ENCODE results near the gene ANAPC2.

ANAPC2 gene

DNA sequence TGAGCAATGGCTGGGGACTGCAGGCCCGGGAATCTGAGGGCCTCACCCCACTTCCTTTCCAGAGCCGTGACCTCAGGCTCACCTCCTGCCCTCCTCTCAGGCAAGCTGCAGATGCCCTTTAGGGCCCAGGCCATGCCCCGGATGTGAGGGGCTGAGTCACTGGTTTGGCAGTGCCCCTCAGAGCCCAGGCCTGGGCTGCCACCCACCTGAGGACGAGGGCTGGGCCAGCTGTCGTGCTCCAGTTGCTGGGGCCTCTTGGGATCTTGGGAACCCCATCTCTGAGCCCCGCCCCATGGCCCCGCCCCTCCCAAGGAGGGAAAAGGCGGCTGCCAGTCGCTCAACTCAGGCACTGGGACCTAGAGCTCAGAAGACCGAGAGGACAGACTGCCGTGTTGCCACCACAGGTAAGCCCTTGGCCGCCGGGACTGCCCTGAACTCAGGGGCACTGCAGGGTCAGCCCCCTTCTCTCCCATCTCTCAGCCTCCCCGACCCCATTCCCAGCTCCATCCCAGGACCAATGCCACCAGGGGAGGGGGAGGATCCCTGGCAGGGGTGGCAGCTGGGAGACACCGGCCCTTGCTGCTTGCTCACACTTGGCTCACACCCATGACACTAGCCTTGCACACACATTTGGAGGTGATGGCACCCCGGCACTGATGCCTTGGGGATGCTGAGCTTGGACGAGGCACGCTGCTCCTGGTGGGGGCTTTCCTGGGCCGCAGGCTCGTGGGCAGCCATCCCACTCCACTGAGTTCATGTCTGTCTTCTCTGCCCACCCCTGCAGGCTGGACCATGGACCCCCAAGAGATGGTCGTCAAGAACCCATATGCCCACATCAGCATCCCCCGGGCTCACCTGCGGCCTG, 36.7 kb upstream of the ANAPC2 start, which contains the start of gene CYSRT1:
Gene CYSRT1 (plus strand): TSS at position 345 of the 865 bp plus-strand sequence. CDS start 448 bp downstream, at position 793.
- H3K4me1 ChIP-seq (ENCODE audit: insufficient read depth, low read length), result no peaks in the 10 kb centered on the region; the same call in 1 of the 2 replicates
- 80% methylated on average over 23 of the region's 23 CpGs for WGBS
- no peak within 1 kb of the TSS for H3K27ac ChIP-seq (ENCODE audit: low read depth, low read length)

DNA sequence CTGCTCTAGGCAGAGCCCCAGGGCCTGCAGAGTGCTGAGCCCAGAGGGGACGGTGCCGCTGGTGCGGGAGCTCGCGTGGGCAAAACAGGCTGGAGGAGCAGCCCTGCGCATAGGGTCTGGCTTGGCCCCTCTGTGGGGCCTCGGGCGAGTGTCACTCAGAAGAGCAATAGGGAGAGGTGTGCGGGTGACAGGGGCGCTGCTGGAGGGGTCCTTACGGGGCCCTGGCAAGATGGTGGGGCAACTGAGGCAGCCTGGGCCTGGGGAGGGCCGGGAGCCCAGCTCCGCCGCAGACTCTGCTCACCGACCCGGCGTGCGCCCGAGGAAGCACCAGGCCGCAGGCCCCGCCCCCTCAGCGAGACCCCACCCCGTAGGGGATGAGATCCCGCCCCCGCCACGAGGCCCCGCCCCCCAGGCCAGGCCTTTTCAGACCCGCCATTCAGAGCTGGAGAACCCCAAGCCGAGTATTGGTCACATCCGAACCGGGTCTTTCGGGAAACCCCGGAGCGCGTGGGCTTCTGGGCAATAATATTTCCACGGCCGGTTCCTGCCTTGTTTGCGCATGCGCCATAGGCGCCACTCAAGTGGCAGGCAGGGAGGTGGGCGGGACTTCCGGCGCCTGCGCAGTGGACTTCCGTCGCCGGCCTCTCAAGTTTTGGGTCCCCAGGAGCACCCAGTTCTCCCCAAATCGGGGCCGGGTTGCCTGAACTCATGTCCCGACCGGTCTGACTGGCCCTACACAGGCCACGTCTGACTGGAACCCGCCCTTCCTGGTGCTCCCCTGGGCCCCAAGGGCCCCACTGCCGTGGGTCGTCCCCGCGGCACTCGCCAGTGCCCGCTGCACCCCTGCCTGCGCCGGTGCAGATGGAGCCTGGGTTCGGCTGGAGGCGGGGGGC, 35.0 kb upstream of the ANAPC2 start:
- WGBS, result 2% methylated on average over 63 of the region's 63 CpGs
- Histone ChIP-seq H3K27me3 (ENCODE audit: insufficient read depth, low read length) (peaks cover 10% of the 10 kb centered on the region), H3K4me1 (ENCODE audit: insufficient read depth, low read length) (no peaks in the 10 kb centered on the region; the same call in 1 of the 2 replicates), H3K27ac (ENCODE audit: low read depth, low read length) (peak overlapping the region; percentile 83), H3K36me3 (ENCODE audit: insufficient read depth, low read length) (no peaks in the 10 kb centered on the region), H3K9me3 (ENCODE audit: insufficient read depth, low read depth, low read length) (no peaks in the 10 kb centered on the region), H3K4me3 (ENCODE audit: low read length) (peak overlapping the region; percentile 83), H3K9ac (ENCODE audit: low read depth, low read length) (peak overlapping the region; percentile 84)

More for the DNA sequence above, 36.7 kb upstream of the ANAPC2 start, which contains the start of gene CYSRT1:
- Histone ChIP-seq H3K9me3 (ENCODE audit: insufficient read depth, low read depth, low read length) (no peaks in the 10 kb centered on the region), H3K27me3 (ENCODE audit: insufficient read depth, low read length) (peaks cover 10% of the 10 kb centered on the region), H3K4me3 (ENCODE audit: low read length) (peak within 1 kb of the TSS; percentile 83), H3K9ac (ENCODE audit: low read depth, low read length) (peak within 1 kb of the TSS; percentile 84), H3K36me3 (ENCODE audit: insufficient read depth, low read length) (no peaks in the 10 kb centered on the region)

- Histone ChIP-seq H3K27ac (ENCODE audit: low read depth, low read length) (no peak within 1 kb of the TSS), H3K4me3 (ENCODE audit: low read length) (peak within 1 kb of the TSS; percentile 83), H3K36me3 (ENCODE audit: insufficient read depth, low read length) (no peaks in the 10 kb centered on the region), H3K4me1 (ENCODE audit: insufficient read depth, low read length) (no peaks in the 10 kb centered on the region; the same call in 1 of the 2 replicates), H3K9ac (ENCODE audit: low read depth, low read length) (peak within 1 kb of the TSS; percentile 47; the same call in 1 of the 2 replicates), H3K9me3 (ENCODE audit: insufficient read depth, low read depth, low read length) (no peaks in the 10 kb centered on the region), H3K27me3 (ENCODE audit: insufficient read depth, low read length) (peaks cover 10% of the 10 kb centered on the region)
- WGBS, result 4% methylated on average over 88 of the region's 88 CpGs
Measured at GRCh38 chr9:137222190-137223077, 34.1 kb upstream of the ANAPC2 start, which contains the start of gene RNF208. TSS of gene RNF208 (minus strand) at chr9:137222240. CDS start at chr9:137221212, 1,028 bp downstream.

DNA sequence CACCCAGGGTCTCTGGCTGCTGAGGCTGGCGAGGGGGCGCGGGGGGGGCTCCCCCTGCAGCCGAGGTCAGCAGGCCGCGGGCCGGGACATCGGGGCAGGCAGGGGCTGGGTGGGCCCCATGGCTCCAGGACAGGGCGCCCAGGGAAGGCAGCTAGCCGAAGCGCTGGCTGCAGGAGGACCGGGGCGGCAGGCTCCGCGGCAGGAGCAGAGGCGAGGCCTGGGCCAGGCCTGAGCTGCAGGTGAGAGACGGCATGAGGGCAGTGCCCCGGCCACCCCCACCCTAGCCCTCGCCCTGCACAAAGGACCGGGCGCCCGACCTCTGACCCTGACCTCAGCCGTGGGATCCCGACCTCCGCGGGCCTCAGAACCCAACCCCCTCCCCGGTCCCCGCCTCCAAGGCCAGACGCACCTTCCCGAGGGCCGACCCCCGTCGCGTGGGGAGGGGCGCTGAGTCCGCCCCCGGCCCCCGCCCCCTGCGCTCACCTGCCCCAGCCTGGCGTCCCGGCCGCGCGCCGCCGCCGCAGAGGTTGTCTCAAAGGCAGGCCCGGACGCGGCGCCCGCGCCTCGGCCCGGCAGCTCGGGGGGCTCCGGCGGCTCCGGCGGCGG, 33.2 kb upstream of the ANAPC2 start:
- peak overlapping the region; percentile 83 for H3K4me3 ChIP-seq (ENCODE audit: low read length)
- H3K9ac ChIP-seq (ENCODE audit: low read depth, low read length), result 0 out of 2 replicates have a peak overlapping the region, but pooled peaks have one; percentile 5
- WGBS, result 4% methylated on average over 61 of the region's 61 CpGs
- no peaks in the 10 kb centered on the region for H3K9me3 ChIP-seq (ENCODE audit: insufficient read depth, low read depth, low read length)
- no peaks in the 10 kb centered on the region for H3K36me3 ChIP-seq (ENCODE audit: insufficient read depth, low read length)
- H3K4me1 ChIP-seq (ENCODE audit: insufficient read depth, low read length), result no peaks in the 10 kb centered on the region; the same call in 1 of the 2 replicates
- H3K27ac ChIP-seq (ENCODE audit: low read depth, low read length), result no peak overlapping the region
- H3K27me3 ChIP-seq (ENCODE audit: insufficient read depth, low read length), result peaks cover 10% of the 10 kb centered on the region

- H3K4me1 ChIP-seq (ENCODE audit: insufficient read depth, low read length), result no peaks in the 10 kb centered on the region; the same call in 1 of the 2 replicates
- 0 out of 2 replicates have a peak, but pooled peaks cover 3% of the 10 kb centered on the region for H3K36me3 ChIP-seq (ENCODE audit: insufficient read depth, low read length)
- H3K27ac ChIP-seq (ENCODE audit: low read depth, low read length), result no peak overlapping the region
- no peaks in the 10 kb centered on the region for H3K9me3 ChIP-seq (ENCODE audit: insufficient read depth, low read depth, low read length)
- H3K27me3 ChIP-seq (ENCODE audit: insufficient read depth, low read length), result peaks cover 10% of the 10 kb centered on the region
- H3K9ac ChIP-seq (ENCODE audit: low read depth, low read length), result no peak overlapping the region
- peak overlapping the region; percentile 83 for H3K4me3 ChIP-seq (ENCODE audit: low read length)
- 80% methylated on average over 13 of the region's 14 CpGs for WGBS
Measured at GRCh38 chr9:137221095-137221505, 32.7 kb upstream of the ANAPC2 start.

DNA sequence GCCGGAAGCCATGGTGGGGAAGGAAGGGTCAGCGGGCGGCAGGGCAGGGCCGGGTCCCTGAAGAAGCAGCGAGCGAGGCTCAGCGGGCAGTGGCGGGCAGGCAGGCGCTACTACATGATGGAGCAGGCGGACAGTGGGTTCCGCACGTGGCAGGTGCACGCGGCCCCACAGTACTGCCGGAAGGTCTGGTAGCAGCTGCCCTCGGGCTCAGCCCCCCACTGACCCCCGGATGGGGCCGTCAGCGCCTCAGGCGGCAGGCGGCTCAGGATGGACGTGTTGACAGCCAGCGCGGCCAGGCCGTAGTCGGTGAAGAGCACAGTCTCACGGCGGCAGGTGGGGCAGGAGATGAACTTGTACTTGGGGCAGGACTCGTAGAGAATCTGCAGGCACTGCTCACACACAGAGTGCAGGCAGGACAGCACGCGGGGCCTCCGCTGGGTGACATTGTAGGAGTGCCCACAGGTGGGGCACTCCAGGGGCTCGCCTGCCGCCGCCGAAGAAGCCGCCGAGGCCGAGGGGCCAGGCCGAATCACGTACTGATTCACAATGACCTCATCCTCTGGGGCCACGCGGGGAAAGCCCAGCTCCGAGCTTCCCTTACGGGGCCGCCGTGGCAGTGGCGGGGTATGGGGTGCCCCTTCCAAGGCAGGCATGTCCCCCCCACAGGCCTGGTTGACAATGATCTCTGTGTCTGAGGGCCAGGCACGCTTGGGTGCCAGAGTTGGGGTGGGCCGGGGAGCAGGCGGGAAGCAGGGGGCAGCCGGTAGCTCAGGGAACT, 32.1 kb upstream of the ANAPC2 start:
- H3K36me3 ChIP-seq (ENCODE audit: insufficient read depth, low read length), result peaks cover 9% of the 10 kb centered on the region
- 91% methylated on average over 52 of the region's 52 CpGs for WGBS
- no peaks in the 10 kb centered on the region for H3K9me3 ChIP-seq (ENCODE audit: insufficient read depth, low read depth, low read length)
- no peak overlapping the region for H3K9ac ChIP-seq (ENCODE audit: low read depth, low read length)
- peaks cover 10% of the 10 kb centered on the region for H3K27me3 ChIP-seq (ENCODE audit: insufficient read depth, low read length)
- H3K4me1 ChIP-seq (ENCODE audit: insufficient read depth, low read length), result no peaks in the 10 kb centered on the region; the same call in 1 of the 2 replicates
- no peak overlapping the region for H3K4me3 ChIP-seq (ENCODE audit: low read length)
- no peak overlapping the region for H3K27ac ChIP-seq (ENCODE audit: low read depth, low read length)

DNA sequence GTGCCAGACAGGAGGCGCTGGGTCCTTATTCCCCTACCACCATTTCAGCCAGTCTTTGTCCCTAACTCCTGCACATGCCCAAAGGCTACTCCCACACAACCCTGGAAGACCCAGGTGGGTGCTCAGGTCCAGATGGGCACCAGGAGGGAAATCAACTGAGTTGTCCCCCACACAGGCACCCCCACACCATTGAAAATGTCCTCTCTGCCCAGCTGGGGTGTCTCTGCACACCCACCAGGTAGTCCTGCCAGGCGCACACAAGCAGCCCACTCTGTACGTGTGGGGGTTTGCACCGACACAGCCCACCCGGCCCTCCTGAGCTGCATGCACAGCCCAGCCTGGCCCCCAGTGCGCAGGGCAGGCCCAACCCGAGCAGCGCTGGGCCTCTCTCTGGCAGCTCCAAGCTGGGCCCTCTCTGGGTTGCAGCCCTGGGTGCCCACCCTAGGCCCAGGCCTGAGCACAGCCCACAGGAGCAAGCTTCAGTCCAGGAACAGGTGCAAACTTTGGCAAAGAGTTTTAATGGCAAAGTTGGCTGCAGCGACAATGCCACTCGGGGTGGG, 31.5 kb upstream of the ANAPC2 start:
- H3K27ac ChIP-seq (ENCODE audit: low read depth, low read length), result no peak overlapping the region
- H3K36me3 ChIP-seq (ENCODE audit: insufficient read depth, low read length), result peaks cover 15% of the 10 kb centered on the region
- H3K4me3 ChIP-seq (ENCODE audit: low read length), result no peak overlapping the region
- H3K4me1 ChIP-seq (ENCODE audit: insufficient read depth, low read length), result no peaks in the 10 kb centered on the region; the same call in 1 of the 2 replicates
- H3K27me3 ChIP-seq (ENCODE audit: insufficient read depth, low read length), result peaks cover 10% of the 10 kb centered on the region
- 94% methylated on average over 10 of the region's 10 CpGs for WGBS
- H3K9ac ChIP-seq (ENCODE audit: low read depth, low read length), result no peak overlapping the region
- no peaks in the 10 kb centered on the region for H3K9me3 ChIP-seq (ENCODE audit: insufficient read depth, low read depth, low read length)

GRCh38 chr9:137218754-137219271, 30.5 kb upstream of the ANAPC2 start:
- Histone ChIP-seq H3K27ac (ENCODE audit: low read depth, low read length) (no peak overlapping the region), H3K4me3 (ENCODE audit: low read length) (no peak overlapping the region), H3K9me3 (ENCODE audit: insufficient read depth, low read depth, low read length) (no peaks in the 10 kb centered on the region), H3K9ac (ENCODE audit: low read depth, low read length) (no peak overlapping the region), H3K27me3 (ENCODE audit: insufficient read depth, low read length) (peaks cover 10% of the 10 kb centered on the region), H3K4me1 (ENCODE audit: insufficient read depth, low read length) (no peaks in the 10 kb centered on the region; the same call in 1 of the 2 replicates), H3K36me3 (ENCODE audit: insufficient read depth, low read length) (peaks cover 23% of the 10 kb centered on the region)
- WGBS, result 63% methylated on average over 12 of the region's 12 CpGs

DNA sequence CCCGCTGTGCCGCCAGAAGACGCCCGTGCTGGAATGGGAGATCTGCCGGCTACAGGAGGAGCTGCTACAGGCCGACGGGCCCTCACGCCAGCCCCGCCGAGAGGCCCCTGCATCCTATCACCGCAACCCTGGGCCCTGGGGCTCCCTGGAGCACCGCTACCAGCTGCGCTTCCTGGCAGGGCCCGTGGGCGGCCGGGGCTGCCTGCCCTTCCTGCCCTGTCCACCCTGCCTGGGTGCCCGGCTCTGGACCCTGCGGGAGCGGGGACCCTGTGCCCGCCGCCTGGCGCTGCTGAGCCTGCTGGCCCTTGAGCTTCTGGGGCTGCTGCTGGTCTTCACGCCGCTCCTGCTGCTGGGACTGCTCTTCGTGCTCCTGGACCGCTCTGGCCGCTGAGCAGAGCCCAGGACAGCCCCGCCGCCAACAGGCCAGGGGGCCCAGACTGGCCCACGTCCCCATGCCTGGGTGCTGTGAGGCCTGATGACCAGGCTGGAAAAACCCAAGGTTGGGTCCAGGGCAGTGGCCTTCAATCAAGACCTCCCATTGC, 29.9 kb upstream of the ANAPC2 start:
- Histone ChIP-seq H3K36me3 (ENCODE audit: insufficient read depth, low read length) (peaks cover 23% of the 10 kb centered on the region), H3K27me3 (ENCODE audit: insufficient read depth, low read length) (peaks cover 10% of the 10 kb centered on the region), H3K4me1 (ENCODE audit: insufficient read depth, low read length) (no peaks in the 10 kb centered on the region; the same call in 1 of the 2 replicates), H3K9me3 (ENCODE audit: insufficient read depth, low read depth, low read length) (no peaks in the 10 kb centered on the region), H3K27ac (ENCODE audit: low read depth, low read length) (no peak overlapping the region), H3K4me3 (ENCODE audit: low read length) (no peak overlapping the region), H3K9ac (ENCODE audit: low read depth, low read length) (no peak overlapping the region)
- WGBS, result 94% methylated on average over 30 of the region's 30 CpGs
